DND-41 (cell line): ENCODE results near the gene LILRB2.

Source experiments
- CTCF ChIP-seq: IDR thresholded peaks from 2 replicates; pipeline ENCODE4 v1.5.1; 2012; ENCODE audit warnings: borderline replicate concordance, low read length, moderate library complexity, mild to moderate bottlenecking; ENCODE audit not compliant: poor library complexity, severe bottlenecking; ENCODE audit errors: extremely low read depth
- EZH2 ChIP-seq: IDR thresholded peaks from 3 replicates; pipeline ENCODE4 v1.6.1; 2012; ENCODE audit warnings: borderline replicate concordance, low read depth, mild to moderate bottlenecking, moderate library complexity, low read length, inconsistent platforms; ENCODE audit not compliant: severe bottlenecking

- TF ChIP-seq CTCF, result no peak
- TF ChIP-seq EZH2, result no peak
These were observed 35.8 kb upstream of the LILRB2 start for GRCh38 chr19:54316746-54317107.
